HG03039 (cell line): ENCODE measurements around the gene PSMD1.

Experiments
- ATAC-seq: cut with Tn5 transposase; IDR thresholded peaks from one replicate; pipeline ENCODE4 v1.9.1; 2021; ENCODE audit warnings: mild to moderate bottlenecking, moderate library complexity; ENCODE audit not compliant: unreplicated experiment

The PSMD1 gene

GRCh38 chr2:231199219-231199618 is 142.6 kb downstream of the PSMD1 start:
- ATAC-seq, result no peak

GRCh38 chr2:231200805-231201474 is 144.3 kb downstream of the PSMD1 start:
- no peak for ATAC-seq

GRCh38 chr2:231201475-231201814 is 144.8 kb downstream of the PSMD1 start:
- ATAC-seq, result no peak

- ATAC-seq, result no peak
Observed at GRCh38 chr2:231203087-231203486, 146.4 kb downstream of the PSMD1 start.

GRCh38 chr2:231204146-231204545 is 147.5 kb downstream of the PSMD1 start:
- ATAC-seq, result no peak

- ATAC-seq, result no peak
Observed at GRCh38 chr2:231204581-231204980, 147.9 kb downstream of the PSMD1 start.

GRCh38 chr2:231207734-231208133 is 151.1 kb downstream of the PSMD1 start:
- no peak for ATAC-seq

GRCh38 chr2:231210782-231211181 is 154.1 kb downstream of the PSMD1 start:
- ATAC-seq, result no peak

GRCh38 chr2:231211486-231211885 is 154.8 kb downstream of the PSMD1 start:
- ATAC-seq, result no peak

- ATAC-seq, result no peak
Observed at GRCh38 chr2:231212329-231212845, 155.7 kb downstream of the PSMD1 start.

GRCh38 chr2:231213931-231214642 is 157.4 kb downstream of the PSMD1 start:
- no peak for ATAC-seq

- ATAC-seq, result no peak
Observed at GRCh38 chr2:231218366-231218765, 161.7 kb downstream of the PSMD1 start.

- ATAC-seq, result no peak
Observed at GRCh38 chr2:231219289-231219688, 162.6 kb downstream of the PSMD1 start.

GRCh38 chr2:231221761-231222160 is 165.1 kb downstream of the PSMD1 start:
- no peak for ATAC-seq
